Measurements from ENCODE around the gene OVCA2.
A peak's percentile ranks its signal among the peaks of the same experiment; 100 is the strongest.

The OVCA2 gene

GRCh38 chr17:2054262-2054511 is 12.4 kb downstream of the OVCA2 start:
- no peak for DNase-seq (ENCODE audit: low read depth in 2 of 2)

DNA sequence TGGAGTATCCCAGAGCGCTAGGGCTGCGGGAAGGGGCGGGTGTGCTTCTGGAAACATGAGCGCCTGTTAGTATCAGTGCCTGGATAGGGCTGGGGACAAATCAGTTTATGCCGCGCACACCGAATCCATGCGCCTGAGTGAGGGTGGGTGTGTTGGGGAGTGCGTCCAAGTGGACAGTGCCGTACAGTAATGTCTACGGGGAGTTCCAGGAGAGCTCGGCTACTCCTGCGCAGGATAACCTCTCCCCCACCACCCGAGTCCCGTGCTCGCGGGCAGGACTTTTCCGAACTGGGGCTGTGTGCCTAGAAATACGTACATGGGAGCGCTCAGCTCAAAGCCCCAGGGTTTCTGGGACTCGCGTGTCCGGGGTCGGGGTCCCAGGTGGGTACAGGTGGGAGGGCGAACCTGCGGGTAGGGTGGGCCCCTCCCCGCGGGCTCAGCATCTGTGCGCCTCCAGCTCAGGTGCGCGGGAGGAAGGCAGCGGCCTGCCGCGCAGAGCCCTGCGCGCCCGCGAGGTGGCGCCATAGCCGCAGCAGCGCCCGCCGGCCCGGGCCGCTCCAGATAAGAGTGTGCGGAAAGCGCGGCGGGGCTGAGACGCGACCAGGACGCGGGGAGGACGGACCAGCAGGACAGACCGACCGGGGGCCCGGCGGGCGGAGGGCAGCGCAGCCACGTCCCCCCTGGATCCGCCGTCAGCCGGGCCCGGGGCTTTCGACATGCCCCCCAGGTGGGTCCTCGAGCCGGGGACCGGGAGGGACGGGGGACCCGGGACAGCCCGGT is 12.9 kb downstream of the OVCA2 start, which contains the start of gene HIC1:
TSS of gene HIC1 (plus strand) at position 592 of the 780 bp plus-strand sequence. CDS start 1,588 bp downstream, outside the sequence.
- peak; percentile 74 to 75 for DNase-seq (ENCODE audit: low read depth in 2 of 2)

GRCh38 chr17:2055292-2056205 is 13.7 kb downstream of the OVCA2 start:
- DNase-seq (ENCODE audit: low read depth in 2 of 2), result no peak

- DNase-seq (ENCODE audit: low read depth in 2 of 2), result no peak
These were observed 14.7 kb downstream of the OVCA2 start for GRCh38 chr17:2056206-2057174.

DNA sequence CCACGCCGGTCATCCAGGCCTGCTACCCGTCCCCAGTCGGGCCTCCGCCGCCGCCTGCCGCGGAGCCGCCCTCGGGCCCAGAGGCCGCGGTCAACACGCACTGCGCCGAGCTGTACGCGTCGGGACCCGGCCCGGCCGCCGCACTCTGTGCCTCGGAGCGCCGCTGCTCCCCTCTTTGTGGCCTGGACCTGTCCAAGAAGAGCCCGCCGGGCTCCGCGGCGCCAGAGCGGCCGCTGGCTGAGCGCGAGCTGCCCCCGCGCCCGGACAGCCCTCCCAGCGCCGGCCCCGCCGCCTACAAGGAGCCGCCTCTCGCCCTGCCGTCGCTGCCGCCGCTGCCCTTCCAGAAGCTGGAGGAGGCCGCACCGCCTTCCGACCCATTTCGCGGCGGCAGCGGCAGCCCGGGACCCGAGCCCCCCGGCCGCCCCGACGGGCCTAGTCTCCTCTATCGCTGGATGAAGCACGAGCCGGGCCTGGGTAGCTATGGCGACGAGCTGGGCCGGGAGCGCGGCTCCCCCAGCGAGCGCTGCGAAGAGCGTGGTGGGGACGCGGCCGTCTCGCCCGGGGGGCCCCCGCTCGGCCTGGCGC is 15.4 kb downstream of the OVCA2 start:
- no peak for DNase-seq (ENCODE audit: low read depth in 2 of 2)

DNA sequence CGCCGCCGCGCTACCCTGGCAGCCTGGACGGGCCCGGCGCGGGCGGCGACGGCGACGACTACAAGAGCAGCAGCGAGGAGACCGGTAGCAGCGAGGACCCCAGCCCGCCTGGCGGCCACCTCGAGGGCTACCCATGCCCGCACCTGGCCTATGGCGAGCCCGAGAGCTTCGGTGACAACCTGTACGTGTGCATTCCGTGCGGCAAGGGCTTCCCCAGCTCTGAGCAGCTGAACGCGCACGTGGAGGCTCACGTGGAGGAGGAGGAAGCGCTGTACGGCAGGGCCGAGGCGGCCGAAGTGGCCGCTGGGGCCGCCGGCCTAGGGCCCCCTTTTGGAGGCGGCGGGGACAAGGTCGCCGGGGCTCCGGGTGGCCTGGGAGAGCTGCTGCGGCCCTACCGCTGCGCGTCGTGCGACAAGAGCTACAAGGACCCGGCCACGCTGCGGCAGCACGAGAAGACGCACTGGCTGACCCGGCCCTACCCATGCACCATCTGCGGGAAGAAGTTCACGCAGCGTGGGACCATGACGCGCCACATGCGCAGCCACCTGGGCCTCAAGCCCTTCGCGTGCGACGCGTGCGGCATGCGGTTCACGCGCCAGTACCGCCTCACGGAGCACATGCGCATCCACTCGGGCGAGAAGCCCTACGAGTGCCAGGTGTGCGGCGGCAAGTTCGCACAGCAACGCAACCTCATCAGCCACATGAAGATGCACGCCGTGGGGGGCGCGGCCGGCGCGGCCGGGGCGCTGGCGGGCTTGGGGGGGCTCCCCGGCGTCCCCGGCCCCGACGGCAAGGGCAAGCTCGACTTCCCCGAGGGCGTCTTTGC is 16.2 kb downstream of the OVCA2 start:
- DNase-seq (ENCODE audit: low read depth in 2 of 2), result no peak

GRCh38 chr17:2058586-2059546 is 17.0 kb downstream of the OVCA2 start:
- peak in 1 of 2 donors; percentile 67 for DNase-seq (ENCODE audit: low read depth in 2 of 2)

DNA sequence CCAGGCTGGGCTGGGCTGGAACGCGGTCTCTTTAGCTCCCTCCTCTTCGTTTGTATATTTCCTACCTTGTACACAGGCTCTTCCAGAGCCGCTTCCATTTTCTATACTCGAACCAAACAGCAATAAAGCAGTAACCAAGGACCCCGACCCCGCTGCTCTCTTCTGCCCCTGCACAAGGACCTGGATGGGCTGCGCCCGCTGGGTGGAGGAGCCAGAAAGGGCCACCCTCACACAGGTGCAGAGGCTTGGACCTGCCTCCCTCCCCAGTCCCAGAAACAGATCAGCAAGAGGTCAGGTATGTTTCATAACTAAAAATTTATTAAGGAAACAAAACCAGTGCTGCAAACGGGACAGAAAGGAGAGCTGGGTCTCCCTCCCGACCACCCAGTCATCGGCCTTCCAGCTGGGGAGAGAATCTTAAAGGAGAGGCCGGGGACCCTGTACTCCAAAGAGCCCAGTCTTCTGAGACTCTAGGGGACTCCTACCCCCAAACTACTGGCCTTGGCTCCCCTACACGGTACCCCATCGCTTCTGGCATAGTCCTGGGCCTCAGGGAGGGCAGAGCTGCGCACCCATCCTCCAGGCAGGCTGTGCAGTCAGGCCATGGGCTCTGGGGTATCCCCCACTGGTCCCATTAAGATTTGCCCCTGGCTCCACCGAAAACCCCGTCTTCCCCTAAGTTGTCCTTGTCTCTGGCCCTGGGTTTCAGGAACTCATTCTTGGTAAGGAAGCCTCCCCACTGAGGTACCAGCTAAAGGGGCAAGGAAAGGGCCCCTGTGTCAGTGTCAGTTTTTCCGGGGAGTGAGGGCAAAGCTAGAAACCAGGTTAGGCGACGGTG is 17.9 kb downstream of the OVCA2 start:
- no peak for DNase-seq (ENCODE audit: low read depth in 2 of 2)

- DNase-seq (ENCODE audit: low read depth in 2 of 2), result no peak
These were observed 18.5 kb downstream of the OVCA2 start for GRCh38 chr17:2060385-2060658.

GRCh38 chr17:2060681-2061440 is 19.0 kb downstream of the OVCA2 start:
- DNase-seq (ENCODE audit: low read depth in 2 of 2), result no peak

- no peak for DNase-seq (ENCODE audit: low read depth in 2 of 2)
These were observed 19.7 kb downstream of the OVCA2 start for GRCh38 chr17:2061441-2061958.

GRCh38 chr17:2062571-2063183 is 20.9 kb downstream of the OVCA2 start:
- no peak for DNase-seq (ENCODE audit: low read depth in 2 of 2)

- no peak for DNase-seq (ENCODE audit: low read depth in 2 of 2)
These were observed 21.7 kb downstream of the OVCA2 start for GRCh38 chr17:2063261-2064146.

DNA sequence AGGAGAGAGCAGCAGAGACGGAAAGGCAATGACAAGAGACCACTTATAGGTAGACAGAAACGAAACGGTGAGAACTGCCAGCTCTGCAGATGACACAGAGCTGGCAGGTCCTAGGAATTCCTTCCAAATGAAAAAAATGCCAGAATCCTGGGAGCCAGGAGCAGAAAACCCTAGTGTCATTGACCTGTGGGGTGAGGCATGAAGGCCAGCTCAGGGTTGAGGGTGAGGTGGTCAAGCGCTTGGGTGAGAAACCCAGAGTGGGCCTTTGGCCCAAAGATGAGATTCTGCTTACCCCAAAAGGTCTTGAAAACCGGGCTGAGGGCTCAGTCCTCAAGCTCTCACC is 22.3 kb downstream of the OVCA2 start:
- DNase-seq (ENCODE audit: low read depth in 2 of 2), result no peak

GRCh38 chr17:2064520-2064971 is 22.7 kb downstream of the OVCA2 start:
- no peak for DNase-seq (ENCODE audit: low read depth in 2 of 2)
